Fibroblast of gingiva (primary cell): ENCODE results near the gene JAKMIP1.

Source experiments
- DNase-seq: peaks from one replicate; pipeline ENCODE4 v3.0.0-alpha.2; 2011; ENCODE audit warnings: low read depth

The JAKMIP1 gene

DNA sequence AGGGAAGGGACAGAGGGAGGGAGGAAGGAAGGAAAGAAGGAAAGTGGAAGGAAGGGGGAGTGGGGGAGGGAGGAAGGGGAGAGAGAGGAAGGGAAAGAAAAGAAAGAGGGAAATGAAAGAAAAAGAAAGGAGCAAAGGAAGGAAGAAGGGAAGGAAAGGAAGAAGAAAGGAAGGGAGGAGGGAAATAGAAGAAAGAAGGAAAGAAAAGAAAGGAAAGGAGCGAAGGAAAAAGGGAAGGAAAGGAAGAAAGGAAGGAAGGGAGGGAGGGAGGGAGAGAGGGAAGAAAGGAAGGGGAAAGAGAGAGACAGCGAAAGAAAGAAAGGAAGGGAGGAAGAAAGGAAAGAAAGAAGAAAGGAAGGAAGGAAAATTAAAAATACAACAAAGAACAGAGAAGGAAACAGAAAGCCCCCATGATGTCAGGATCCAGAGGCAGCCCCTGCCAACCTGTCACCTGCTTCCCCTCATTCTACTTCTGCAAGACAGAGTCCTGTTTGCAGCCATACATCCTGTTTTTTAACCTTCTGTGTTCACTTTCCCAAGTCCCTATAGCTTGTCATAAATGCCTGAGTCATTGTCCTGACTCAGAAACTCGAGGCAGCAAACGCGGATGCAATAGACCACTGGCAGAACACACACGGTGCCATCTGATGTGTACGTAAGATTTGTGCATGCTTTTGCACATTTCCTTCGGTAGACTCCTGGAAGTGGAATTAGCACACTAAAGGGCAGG, 105.2 kb downstream of the JAKMIP1 start:
- DNase-seq: no peak

DNA sequence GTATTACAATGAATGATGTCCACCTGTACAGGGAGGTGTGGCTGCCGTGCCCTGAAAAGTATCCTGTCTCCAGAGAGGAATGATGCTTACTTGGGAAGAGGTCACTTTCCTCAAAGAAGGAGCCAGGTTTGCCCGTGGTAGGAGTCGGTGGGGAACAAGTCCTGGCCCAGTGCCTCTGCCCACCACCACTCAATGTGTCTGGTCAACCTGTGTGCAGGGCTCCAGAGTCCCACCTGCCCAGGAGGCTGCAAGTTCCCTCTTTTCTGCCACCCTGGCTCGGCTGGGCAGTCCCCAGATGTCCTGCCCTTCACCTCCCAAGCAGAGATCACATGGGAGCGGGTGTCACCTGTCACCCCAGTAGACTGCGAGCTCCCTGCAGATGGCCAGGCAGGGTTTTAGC, 106.7 kb downstream of the JAKMIP1 start:
- DNase-seq: no peak

DNA sequence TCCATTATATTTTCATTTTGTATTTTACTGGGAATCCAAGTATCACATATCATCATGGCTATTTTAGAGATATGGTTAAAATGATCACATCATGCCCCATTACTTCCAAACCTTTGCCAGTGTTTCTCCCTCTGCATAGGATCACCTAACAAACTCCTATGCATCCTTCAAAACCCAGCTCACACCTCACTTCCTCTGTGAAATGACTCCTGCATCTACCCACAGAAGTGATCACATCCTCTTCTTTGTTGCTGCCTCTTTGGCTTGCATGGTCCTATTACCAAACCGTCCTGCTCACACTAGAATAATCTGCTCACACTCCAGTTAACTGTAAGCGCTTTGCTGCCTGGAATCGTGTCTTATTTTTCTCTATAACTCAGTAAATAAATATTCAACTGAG, 107.4 kb downstream of the JAKMIP1 start:
- DNase-seq: no peak

DNA sequence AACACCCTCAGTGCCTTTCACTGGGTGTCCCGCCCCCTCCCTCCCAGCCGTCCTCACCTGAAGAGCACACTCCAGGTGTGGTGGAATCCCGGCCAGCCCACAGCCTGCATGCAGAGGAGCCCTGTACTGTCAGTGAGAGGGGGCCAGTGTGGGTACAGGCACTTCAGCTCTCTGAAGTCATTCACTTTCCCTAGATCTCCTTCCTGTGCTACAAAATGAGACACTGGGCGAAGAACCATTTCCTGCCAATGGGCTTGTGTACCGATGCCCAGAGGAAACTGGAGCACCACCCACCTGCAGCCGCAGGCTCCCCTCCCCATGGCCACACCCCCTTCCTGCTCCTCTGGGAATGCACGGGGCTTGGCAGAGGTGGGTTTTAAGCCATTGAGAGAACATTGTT, 108.2 kb downstream of the JAKMIP1 start:
- DNase-seq: no peak

DNA sequence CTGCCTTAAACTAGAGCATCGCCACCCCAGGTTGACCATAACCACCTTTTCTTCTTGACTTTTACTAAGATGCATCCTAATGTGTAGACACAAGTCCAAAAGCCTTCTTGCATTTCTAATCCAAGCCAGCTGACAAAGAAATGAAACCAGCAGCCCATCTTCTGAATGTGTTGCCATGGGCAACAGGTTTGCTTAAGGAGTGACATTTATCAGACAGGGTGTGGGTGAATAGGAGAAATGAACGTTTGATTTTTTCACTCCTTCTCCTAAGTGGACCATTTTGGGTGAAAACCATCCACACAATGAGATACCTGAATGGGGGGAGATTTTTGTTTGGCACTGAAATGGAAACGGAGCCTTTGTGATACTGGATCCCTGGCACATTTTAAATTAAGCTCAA, 109.4 kb downstream of the JAKMIP1 start:
- DNase-seq: no peak

DNA sequence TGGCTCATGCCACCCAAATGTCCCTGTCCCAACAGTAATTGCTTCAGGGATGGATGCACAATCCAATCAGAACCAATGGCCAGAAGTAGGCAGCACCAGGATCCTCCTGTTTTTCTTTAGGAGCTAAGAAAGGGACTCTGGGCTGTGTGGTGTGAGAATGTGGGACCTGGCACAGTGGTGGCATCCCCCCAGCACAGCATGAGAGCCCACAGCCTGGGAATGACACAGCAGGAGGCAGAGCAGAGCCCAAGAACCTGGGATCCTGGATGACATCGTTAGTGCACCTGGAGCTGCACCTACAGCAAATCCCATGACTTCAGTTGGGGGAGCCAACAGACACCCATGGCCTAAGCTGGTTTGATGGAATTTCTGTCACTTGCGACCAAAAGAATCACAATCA, 111.4 kb downstream of the JAKMIP1 start:
- DNase-seq: no peak

DNA sequence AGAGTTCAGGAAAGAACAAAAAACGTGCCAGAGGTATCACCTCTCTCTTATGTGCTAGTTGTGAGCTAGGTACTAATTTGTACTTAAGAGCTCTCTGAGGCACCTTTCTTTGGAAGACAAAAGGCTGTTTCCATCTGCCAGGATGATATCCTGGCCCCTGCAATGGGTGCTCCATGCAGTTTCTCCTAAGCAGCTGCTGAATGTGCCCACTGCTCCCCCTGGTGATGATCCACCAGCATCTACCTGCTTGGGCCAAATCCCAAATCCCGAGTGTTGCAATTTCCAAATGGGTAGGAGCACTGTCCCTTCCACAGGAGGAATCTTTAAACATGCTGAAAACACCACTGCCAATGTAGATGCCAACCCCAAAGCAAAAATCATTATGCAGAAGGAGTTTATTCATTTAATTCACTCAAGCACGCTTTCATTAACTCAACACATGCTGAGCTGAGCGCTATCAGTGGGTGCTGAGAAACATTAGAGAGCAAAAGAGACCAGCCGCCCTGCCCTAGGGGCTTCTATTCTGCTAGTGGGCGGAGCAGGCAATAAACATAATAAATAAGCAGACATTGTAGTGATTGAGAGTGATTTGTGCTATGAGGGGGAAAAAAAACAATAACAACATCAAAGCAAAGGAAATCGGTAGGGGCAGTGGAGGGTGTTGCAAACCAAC, 112.5 kb downstream of the JAKMIP1 start:
- no peak for DNase-seq

DNA sequence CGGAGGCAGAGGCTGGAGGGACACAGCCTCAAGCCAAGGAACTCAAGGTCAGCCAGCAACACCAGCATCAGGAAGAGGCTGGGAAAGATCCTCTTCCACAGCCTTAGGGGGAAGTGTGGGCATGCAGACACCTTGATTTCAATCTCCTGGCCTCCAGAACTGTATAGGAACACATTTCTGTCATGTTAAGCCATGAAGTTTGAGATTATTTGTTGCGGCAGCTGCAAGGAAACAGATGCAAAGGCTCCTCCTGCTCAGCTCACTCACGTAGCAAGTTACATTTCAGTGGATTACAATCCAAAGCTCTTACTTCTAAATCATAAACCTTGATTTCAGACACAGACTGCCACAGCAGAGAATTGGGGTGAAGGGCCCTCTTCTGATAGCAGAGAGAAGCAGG, 113.5 kb downstream of the JAKMIP1 start:
- DNase-seq: no peak

DNA sequence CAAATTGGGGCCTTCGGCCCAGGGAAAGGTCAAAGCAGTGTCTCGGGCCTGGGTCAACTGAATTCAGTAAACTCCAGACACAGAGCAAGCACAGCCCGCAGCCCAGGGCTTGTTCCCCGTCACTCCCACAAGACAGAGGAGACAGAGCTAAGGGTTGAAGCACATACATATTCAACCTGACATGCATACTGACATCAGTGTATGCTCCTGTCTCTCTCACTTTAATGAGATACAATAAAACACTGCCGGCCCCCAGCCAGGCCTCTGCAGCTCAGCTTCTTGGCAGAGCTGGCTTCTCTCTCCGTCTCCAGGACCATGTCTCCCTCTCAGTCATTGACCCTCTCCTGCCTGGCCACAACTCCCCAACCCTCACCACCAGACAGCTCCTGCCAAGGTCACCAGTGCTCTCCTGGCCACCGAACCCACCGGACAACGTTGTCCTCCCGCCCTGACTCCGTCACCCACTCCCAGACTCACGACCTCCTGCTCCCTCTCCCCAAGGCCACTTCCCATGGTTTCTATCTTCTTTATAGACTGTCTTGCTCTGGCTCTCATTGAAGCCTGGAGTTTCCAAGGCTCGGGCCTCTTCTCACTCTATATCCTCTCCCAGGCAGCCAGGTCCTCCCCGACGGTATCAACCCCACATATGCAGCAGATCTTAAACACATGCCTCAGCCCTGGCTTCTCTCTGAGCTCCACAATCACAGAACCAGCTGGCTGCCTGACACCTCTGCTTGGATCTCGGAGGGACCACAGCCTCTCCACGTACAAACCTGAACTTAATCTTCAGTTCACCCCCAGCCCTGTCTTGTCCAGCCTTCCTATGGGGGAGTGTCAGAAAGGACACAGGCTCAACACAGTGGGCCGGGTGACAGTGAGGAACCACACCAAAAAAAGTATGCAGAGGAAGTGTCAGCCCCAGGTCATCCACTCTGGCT, 114.4 kb downstream of the JAKMIP1 start:
- no peak for DNase-seq

DNA sequence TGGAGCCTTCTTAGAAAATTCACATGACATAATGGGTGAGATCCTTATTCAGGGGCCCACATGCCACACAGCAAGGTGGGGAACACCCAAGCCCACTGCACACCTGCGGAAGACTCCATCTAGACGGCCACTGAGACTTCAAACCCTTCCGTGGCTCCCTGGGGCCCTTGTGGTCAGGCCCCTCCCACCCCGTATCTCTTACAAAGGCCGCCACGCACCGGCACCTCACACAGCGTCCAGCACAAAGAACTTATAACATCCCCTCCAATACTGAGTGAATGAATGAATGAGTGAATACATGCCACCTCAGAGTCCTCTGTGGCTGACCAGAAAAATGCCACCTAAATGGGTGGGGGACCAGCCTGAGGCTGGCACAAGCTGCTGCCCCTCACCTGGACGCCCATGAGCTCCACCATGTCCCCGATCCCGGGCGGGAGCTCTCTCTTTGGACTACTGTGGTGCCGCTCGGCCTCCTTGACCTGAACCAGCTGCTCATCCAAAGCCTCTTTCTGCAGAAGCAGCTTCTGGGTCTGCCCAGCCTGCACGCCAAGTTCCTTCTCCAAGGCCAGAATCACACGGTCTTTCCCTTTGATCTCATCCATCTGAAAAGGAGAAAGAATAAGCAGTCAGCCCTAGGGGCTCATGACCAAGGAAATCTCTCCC, 115.2 kb downstream of the JAKMIP1 start:
- DNase-seq: no peak

DNA sequence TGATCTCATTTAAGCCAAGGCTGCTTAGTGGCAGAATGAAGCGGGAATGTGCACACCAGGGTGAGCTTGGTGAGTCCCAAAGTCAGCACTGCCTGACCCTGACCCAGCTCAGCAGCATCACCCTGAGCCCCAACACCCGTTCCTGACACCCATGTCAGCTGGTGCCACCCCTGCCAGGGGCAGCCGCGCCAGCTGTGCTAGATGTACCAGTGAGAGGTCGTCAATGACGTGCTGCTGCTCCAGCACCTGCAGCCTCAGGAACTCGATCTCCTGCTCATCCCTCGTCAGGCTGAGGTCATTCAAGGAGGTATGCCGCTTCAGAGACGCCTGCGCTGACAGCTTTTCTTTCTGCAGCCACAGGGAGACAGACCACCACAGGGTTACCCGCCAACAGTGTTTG, 120.4 kb downstream of the JAKMIP1 start:
- no peak for DNase-seq

DNA sequence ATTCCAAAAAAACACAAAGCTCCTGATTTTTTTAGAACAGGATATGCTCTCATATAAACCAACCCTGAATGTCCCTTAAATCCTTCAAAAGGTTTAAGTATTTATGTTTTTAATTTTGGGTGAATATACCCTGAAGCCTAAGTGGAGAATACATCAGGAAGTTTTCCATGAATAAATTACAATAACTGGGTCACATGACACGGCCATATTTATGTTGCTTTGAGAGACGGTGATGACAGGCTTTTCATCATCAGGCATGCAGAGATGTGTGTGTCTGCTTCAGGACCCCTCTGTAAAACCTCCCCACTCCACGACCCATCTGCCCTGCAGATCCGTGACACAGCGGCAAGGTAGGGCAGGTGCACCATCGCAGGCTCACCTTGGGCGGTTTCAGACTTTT, 121.8 kb downstream of the JAKMIP1 start:
- no peak for DNase-seq

DNA sequence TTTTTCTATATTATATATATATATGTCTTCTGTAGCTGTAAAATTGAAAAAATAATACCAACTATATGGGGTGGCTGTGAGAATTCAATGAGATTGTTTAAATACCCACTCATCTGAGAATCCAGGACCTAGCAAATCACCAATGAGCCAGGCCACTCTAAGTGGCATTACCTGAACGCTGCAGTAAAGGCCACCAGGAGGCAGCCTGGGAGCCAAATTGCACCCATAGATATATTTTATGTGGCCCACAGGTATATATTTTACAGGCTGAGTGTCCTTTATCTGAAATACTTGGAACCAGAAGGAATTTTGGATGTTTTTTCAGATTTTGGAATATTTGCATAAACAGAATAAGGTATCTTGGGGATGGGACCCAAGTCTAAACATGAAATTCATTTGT, 124.0 kb downstream of the JAKMIP1 start:
- no peak for DNase-seq

DNA sequence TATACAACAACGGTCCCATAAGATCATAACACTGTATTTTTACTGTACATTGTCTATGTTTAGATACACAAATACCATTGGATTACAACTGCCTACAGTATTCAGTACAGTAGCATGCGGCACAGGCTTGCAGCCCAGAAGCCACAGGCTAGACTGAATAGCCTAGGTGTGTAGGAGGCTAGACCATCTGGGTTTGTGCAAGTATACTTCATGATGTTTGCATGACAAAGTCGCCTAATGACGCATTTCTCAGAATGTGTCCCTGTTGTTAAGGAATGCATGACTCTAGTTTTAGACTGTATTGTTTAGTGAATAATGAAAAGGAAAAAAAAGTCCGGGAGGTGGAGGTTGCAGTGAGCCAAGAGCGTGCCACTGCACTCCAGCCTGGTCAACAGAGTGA, 125.6 kb downstream of the JAKMIP1 start:
- DNase-seq: no peak

DNA sequence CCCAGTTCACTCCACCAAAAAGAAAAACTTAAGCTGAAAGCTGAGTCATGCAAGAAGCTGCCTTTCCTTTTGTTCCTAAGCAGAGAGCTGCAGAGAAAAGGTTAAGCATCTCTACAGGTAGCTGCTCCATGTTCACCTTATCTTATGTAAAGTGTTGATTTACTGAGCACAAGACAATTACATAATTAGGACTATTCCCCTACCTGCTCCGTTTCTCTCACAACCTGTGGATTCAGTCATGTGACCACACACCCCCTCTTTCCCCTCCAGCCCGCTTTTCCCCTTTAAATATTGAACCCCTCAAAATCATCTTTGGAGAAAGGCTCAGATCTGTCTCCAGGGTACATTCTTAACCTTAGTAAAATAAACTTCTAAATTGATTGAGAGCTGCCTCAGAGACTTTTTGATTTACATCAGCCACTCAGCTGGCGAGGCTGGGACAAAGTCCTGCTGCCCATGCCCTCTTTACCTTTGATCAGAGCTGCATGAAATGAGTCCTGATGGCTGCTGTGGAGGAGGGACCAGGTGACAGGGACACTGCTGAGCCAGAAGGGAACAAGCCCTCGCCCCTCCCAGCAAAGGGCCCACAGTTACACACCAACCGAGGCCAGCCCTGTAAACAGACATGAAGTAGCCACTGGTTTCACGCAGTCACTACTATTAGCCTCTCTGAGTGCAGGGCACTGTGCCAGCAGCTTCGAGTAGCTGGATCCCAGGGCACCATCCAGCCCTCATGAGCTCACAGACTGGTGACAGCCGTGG, 128.2 kb downstream of the JAKMIP1 start:
- no peak for DNase-seq

DNA sequence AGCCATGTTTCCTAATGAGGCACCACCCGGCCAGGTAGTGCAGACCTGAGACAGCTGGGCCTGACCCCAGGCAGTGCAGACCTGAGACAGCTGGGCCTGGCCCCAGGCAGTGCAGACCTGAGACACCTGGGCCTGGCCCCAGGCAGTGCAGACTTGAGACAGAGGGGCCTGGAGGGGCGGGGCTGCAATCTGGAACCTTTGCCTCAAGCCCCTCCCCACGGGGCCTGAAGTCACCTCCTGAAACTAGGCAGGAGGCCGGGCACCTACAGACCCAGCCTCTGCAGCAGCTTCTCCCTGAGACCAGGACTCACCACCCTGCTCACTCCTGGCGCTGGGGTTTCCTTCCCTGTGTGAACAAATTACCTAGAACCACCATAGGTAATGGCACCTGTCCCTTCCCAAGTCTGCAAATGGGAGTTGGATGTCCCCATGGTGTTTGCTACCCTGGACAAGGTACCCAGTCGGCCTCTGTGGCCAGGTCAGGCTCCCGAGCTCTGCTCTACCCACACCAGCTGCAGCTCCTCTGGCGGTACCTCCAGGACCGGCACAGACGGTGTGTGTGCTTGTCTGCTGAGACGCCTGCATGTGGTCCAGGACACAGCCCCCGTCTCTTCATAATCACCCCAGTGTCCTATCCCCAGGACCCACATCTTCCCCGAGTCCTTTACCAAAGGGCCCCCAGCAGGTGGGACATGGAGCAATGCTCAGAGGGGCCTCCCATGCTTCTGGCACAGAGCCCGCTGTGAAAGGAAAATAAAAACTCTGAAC, 129.0 kb downstream of the JAKMIP1 start:
- no peak for DNase-seq

DNA sequence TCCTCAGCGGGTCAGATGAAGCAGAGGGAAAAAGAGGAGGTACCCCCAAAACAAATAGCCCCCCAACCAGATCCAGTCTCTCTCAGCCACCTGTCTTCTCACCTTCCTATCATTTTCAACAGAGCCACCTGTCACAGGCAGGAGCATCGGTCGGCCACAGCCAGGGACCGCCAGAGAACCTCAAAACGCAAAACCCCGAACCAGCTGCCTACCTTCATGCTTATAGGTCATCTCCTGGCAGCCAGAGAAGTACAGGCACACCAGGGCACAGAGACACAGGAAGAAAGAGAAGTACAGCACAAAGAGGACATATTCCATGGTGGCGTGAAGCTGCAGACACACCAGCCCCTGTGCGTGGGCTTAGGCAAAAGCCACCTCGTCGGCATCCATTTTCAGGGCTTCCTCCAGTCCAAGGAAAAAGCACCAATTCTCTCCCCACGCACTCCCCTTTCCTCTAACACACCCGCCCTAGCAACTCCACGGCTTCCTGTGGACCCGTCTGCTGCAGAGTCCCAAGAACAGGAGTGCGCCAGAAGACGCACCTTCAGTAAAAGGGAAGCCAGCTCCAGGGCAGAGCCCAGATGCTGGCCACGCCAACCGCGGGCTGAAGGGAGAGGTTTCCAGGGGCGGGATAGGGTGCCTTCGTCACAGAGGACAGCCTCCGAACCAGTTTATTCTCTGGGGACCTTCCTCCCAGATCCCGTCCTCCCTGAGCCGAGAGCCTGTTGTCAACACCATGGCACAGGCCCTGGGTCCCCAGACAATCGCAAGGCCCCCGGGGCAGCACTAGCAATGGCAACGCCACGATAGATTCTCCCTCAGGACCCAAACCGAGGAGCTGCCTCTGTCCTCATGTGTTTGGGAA, 130.3 kb downstream of the JAKMIP1 start:
- no peak for DNase-seq

DNA sequence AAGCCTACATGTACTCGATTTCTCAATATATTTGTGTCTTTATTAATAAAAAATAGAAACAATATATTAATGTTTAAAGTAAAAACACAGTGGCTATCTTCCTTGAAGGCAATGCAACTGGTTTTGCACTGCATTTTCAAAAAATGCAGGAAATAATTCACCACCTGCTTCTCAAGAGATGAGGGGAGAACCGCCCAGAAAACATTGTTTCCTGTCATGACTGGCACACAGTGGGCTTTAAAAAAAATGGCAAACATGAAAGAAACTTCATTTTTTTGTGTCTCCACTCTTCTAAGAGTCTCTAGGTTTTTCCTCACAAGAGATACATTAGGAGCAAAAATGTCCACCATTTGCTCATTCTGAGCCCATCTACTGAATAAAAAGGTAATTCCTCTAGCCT, 131.4 kb downstream of the JAKMIP1 start:
- DNase-seq: no peak

DNA sequence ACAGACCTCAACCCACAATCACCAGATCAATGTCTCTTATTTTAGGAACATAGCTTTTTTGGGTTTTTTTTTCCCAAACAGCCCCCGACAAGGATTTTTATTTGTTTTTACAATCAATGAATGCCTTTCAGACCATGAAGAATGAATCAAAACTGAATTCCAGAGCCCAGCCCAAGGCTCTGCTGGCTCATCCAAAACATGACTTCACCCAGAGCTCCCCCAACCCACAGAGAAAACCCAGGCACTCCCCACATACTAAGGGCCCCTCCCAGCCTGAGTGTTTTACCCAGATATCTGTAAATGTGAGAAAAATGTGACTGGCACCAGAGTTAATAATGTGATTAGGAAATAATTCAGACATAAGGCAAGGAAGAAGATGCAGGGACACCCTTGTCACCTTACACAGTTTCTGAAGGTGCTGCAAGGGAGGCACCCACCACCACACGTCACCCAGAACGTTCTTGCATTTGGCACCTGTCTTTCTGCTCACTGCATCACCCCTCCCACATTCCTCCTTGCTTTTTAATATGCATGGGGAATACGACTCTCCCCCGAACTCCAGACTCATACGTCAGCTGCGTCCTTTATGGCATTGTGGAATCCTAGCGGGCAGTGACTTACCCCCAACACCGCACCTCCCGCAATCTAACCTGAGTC, 134.3 kb downstream of the JAKMIP1 start:
- no peak for DNase-seq
